GM23338 (cell line): ENCODE measurements around the gene TMEM273. TPM values are rescaled to one million over a fixed set of nuclear protein-coding genes. Genes with fewer than 3 reads are reported as not detected.

Source experiments
- ATAC-seq: fragments of 200-7000 bp; cut with Tn5 transposase; 3 replicates; pipeline ENCODE4 v1.9.1; 2020
- DNase-seq: peaks from one replicate; pipeline ENCODE4 v3.0.0-alpha.2; 2015; ENCODE audit warnings: low spot score
- H2AFZ ChIP-seq: fragments of 200-600 bp; sonication (generic); 2 replicates; pipeline ENCODE4 v1.8.0; 2016; ENCODE audit warnings: antibody characterized with exemption, mild to moderate bottlenecking, moderate library complexity
- H3F3A ChIP-seq: fragments of 200-600 bp; sonication (generic); replicated peaks from 2 replicates; pipeline ENCODE4 v1.8.0; 2017; ENCODE audit warnings: antibody characterized with exemption, mixed run types, low read depth
- H3K27ac ChIP-seq: fragments of 200-600 bp; sonication (generic); 2 replicates; pipeline ENCODE4 v1.6.1; 2016; ENCODE audit warnings: low read depth
- H3K27me3 ChIP-seq: fragments of 200-600 bp; sonication (generic); 2 replicates; pipeline ENCODE4 v1.8.0; 2016; ENCODE audit warnings: mild to moderate bottlenecking, mixed run types, moderate library complexity; ENCODE audit not compliant: insufficient read depth
- H3K36me3 ChIP-seq: fragments of 200-600 bp; sonication (generic); 2 replicates; pipeline ENCODE4 v1.8.0; 2016; ENCODE audit warnings: mild to moderate bottlenecking; ENCODE audit not compliant: insufficient read depth
- H3K4me1 ChIP-seq: fragments of 200-600 bp; sonication (generic); 2 replicates; pipeline ENCODE4 v1.8.0; 2016; ENCODE audit warnings: mild to moderate bottlenecking, moderate library complexity; ENCODE audit not compliant: insufficient read depth
- H3K4me2 ChIP-seq: fragments of 200-600 bp; sonication (generic); 2 replicates; pipeline ENCODE4 v1.7.1; 2017; ENCODE audit warnings: mixed run types
- H3K4me3 ChIP-seq: fragments of 200-600 bp; sonication (generic); 2 replicates; pipeline ENCODE4 v1.6.1; 2016; ENCODE audit warnings: mixed run types
- H3K79me2 ChIP-seq: fragments of 200-600 bp; sonication (generic); replicated peaks from 2 replicates; pipeline ENCODE4 v1.8.0; 2017; ENCODE audit warnings: mild to moderate bottlenecking; ENCODE audit not compliant: insufficient read depth
- H3K9me2 ChIP-seq: fragments of 200-600 bp; sonication (generic); 2 replicates; pipeline ENCODE4 v1.8.0; 2017; ENCODE audit not compliant: insufficient read depth
- H4K20me1 ChIP-seq: fragments of 200-600 bp; sonication (generic); replicated peaks from 2 replicates; pipeline ENCODE4 v1.8.0; 2017; ENCODE audit warnings: mild to moderate bottlenecking; ENCODE audit not compliant: insufficient read depth
- H3K27ac Mint-ChIP-seq: 2 replicates; pipeline ENCODE4 v1.8.0; 2020; ENCODE audit warnings: inconsistent platforms, mild to moderate bottlenecking, moderate library complexity, mixed read lengths
- H3K27me3 Mint-ChIP-seq: 3 replicates; pipeline ENCODE4 v1.8.0; 2022; ENCODE audit warnings: low read depth, mild to moderate bottlenecking, moderate library complexity, mixed read lengths, inconsistent platforms; ENCODE audit not compliant: insufficient read depth, poor library complexity
- H3K36me3 Mint-ChIP-seq: 3 replicates; pipeline ENCODE4 v1.8.0; 2021; ENCODE audit warnings: low read depth, mild to moderate bottlenecking, inconsistent platforms, moderate library complexity, mixed read lengths
- H3K4me1 Mint-ChIP-seq: 3 replicates; pipeline ENCODE4 v1.8.0; 2020; ENCODE audit warnings: mild to moderate bottlenecking, inconsistent platforms, mixed read lengths
- H3K4me3 Mint-ChIP-seq: 3 replicates; pipeline ENCODE4 v1.8.0; 2021; ENCODE audit warnings: moderate library complexity, mild to moderate bottlenecking, inconsistent platforms, mixed read lengths
- H3K9me3 Mint-ChIP-seq: 3 replicates; pipeline ENCODE4 v1.8.0; 2020; ENCODE audit warnings: moderate library complexity, mild to moderate bottlenecking, inconsistent platforms, mixed read lengths
- CREB1 ChIP-seq: fragments of 250-450 bp; sonication (Bioruptor Pico); IDR thresholded peaks from 2 replicates; pipeline ENCODE4 v1.5.0; 2020; ENCODE audit warnings: low read depth, mild to moderate bottlenecking, moderate library complexity
- EZH2 ChIP-seq: fragments of 200-600 bp; sonication (generic); IDR thresholded peaks from one replicate; pipeline ENCODE4 v1.8.0; 2017; ENCODE audit warnings: antibody characterized with exemption, mild to moderate bottlenecking, low read depth; ENCODE audit not compliant: unreplicated experiment
- JUNB ChIP-seq: IDR thresholded peaks from one replicate; pipeline ENCODE4 v1.6.1; 2016; ENCODE audit warnings: antibody characterized with exemption; ENCODE audit not compliant: unreplicated experiment
- NANOG ChIP-seq: IDR thresholded peaks from 2 replicates; pipeline ENCODE4 v1.6.1; 2016; ENCODE audit warnings: antibody characterized with exemption, borderline replicate concordance
- POLR2AphosphoS5 ChIP-seq: IDR thresholded peaks from 2 replicates; pipeline ENCODE4 v1.6.1; 2016; ENCODE audit warnings: antibody characterized with exemption, low read depth
- STAT1 ChIP-seq: IDR thresholded peaks from one replicate; pipeline ENCODE4 v1.6.1; 2016; ENCODE audit warnings: antibody characterized with exemption; ENCODE audit not compliant: unreplicated experiment
- ZNF114 ChIP-seq: fragments of 250-450 bp; sonication (Bioruptor Pico); IDR thresholded peaks from 2 replicates; pipeline ENCODE4 v1.5.0; 2020; ENCODE audit warnings: mild to moderate bottlenecking, moderate library complexity
- ZNF331 ChIP-seq: fragments of 250-450 bp; sonication (Bioruptor Pico); IDR thresholded peaks from 2 replicates; pipeline ENCODE4 v1.5.0; 2020; ENCODE audit warnings: low read depth, mild to moderate bottlenecking, moderate library complexity
- ZNF462 ChIP-seq: fragments of 250-450 bp; sonication (Bioruptor Pico); IDR thresholded peaks from 2 replicates; pipeline ENCODE4 v1.5.0; 2020; ENCODE audit warnings: mild to moderate bottlenecking, moderate library complexity
- polyA plus RNA-seq: library from polyadenylated mRNA; unstranded; fragments of >200 nt; fragmentation: Nextera tagmentation; extraction: Ambion mirVana; gene quantifications from 2 replicates; pipeline ENCODE4 v1.2.1, GENCODE V29; 2016
- total RNA-seq: library from RNA; depleted of rRNA; stranded (reverse); fragments of >200 nt; shearing (Covaris generic); gene quantifications from 2 replicates; pipeline ENCODE4 v1.2.3, GENCODE V29; 2014
- TF ChIP-seq, protein P1 (sequence below): IDR thresholded peaks from 2 replicates; pipeline ENCODE4 v1.6.1; 2016; ENCODE audit warnings: antibody characterized with exemption

TMEM273 gene
- total and polyA plus RNA-seq, 2 experiments from 2014 or later = not detected

DNA sequence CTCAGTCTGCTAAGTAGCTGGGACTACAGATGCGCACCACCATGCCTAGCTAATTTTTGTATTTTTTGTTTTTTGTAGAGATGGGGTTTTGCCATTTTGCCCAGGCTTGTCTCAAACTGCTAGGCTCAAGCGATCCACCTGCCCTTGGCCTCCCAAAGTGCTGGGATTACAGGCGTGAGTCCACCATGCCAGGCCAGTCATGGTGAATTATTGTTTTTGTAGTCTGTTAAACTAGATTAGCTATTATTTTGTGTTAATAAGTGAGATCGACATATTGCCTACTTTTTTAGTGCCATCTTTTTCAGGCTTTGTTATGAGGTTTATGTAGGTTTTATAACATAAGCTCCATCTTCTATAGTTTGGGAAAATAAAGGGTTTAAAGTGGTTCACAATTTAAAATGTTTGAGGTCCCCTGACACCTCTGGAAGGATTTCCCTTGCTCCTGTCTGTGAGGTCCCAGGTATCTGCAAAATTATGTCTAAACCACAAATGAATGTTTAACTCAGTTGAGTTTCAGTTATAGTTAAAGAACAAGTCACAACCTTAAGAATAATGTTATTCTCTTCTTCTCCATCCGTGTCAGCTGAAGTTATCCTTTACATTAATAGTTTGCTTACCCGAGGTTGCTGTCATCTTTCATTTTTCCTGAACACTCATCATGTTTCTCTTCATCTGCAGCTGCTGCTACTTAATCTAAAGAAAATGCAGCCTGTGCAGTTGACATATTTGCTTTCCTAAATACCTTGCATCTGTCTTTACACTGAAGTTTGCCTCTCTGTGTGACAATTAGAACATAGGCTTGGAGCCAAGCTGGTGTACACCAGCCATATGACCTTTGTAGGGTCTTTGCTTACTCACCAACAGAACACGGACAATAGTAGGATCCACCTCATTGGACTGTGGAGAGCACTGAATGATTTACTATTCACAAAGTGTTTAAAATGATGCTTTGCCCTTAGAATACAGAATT lies 63.9 kb downstream of the TMEM273 start (continued):
- TF ChIP-seq ZNF462 (no peak), STAT1 (no peak), NANOG (no peak), ZNF114 (CRISPR knock-in tag) (no peak), EZH2 (no peak), JUNB (no peak)

GRCh38 chr10:49120911-49121310 lies 67.3 kb downstream of the TMEM273 start:
- Mint-ChIP-seq H3K36me3 (no peaks in the 10 kb centered on the region), H3K4me1 (peaks cover 2% of the 10 kb centered on the region; the same call in 1 of the 3 replicates), H3K27ac (no peak overlapping the region), H3K9me3 (peaks cover 3% of the 10 kb centered on the region; the same call in 1 of the 3 replicates), H3K27me3 (peaks cover 10% of the 10 kb centered on the region), H3K4me3 (no peak overlapping the region)
- peaks cover 8% of the 10 kb centered on the region; the same call in 1 of the 2 replicates for H3K9me2 ChIP-seq
- no peak overlapping the region for H2AFZ ChIP-seq
- DNase-seq = no peak
- ATAC-seq = no peak
- no peaks in the 10 kb centered on the region for H3K79me2 ChIP-seq
- H3K4me2 ChIP-seq = no peak overlapping the region
- no peaks in the 10 kb centered on the region for H3K27me3 ChIP-seq
- no peaks in the 10 kb centered on the region for H3K36me3 ChIP-seq
- H3K4me1 ChIP-seq = no peaks in the 10 kb centered on the region
- no peak overlapping the region for H3K27ac ChIP-seq
- H3F3A ChIP-seq = no peaks in the 10 kb centered on the region
- no peaks in the 10 kb centered on the region for H4K20me1 ChIP-seq
- H3K4me3 ChIP-seq = no peak overlapping the region
- TF ChIP-seq STAT1 (no peak), ZNF331 (CRISPR knock-in tag) (no peak), EZH2 (no peak), NANOG (no peak), POLR2AphosphoS5 (no peak), ZNF114 (CRISPR knock-in tag) (no peak), CREB1 (no peak)
- TF ChIP-seq, protein P1, sequence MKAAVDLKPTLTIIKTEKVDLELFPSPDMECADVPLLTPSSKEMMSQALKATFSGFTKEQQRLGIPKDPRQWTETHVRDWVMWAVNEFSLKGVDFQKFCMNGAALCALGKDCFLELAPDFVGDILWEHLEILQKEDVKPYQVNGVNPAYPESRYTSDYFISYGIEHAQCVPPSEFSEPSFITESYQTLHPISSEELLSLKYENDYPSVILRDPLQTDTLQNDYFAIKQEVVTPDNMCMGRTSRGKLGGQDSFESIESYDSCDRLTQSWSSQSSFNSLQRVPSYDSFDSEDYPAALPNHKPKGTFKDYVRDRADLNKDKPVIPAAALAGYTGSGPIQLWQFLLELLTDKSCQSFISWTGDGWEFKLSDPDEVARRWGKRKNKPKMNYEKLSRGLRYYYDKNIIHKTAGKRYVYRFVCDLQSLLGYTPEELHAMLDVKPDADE = no peak
